RPMI7951 (cell line): Measurements from ENCODE around the gene COX8C. TPM values are rescaled to one million over a fixed set of nuclear protein-coding genes. Genes with fewer than 3 reads are reported as not detected.
"Not testable (repeated sequence)": the region's sequence is repeated elsewhere in the genome, so short reads cannot be mapped to it uniquely, and the experiment has no call there.

Experiments
- DNase-seq: peaks from one replicate; pipeline ENCODE4 v3.0.0-alpha.2; 2012; ENCODE audit warnings: low read depth
- total RNA-seq: library from RNA; depleted of rRNA; stranded (reverse); fragments of >200 nt; shearing (Covaris generic); gene quantifications from 2 replicates; pipeline ENCODE4 v1.2.3, GENCODE V29; 2014

Gene COX8C
- total RNA-seq, 1 experiment from 2014 or later, result not detected

- no peak for DNase-seq
Measured at GRCh38 chr14:93320489-93320888, 26.5 kb upstream of the COX8C start.

- DNase-seq, result no peak
Measured at GRCh38 chr14:93322929-93323599, 23.9 kb upstream of the COX8C start.

GRCh38 chr14:93323600-93324174, 23.3 kb upstream of the COX8C start:
- DNase-seq, result no peak

- no peak for DNase-seq
Measured at GRCh38 chr14:93326196-93326595, 20.8 kb upstream of the COX8C start.

- no peak for DNase-seq
Measured at GRCh38 chr14:93328546-93328945, 18.4 kb upstream of the COX8C start.

- DNase-seq, result no peak
Measured at GRCh38 chr14:93329965-93330608, 16.9 kb upstream of the COX8C start.

GRCh38 chr14:93330609-93331000, 16.4 kb upstream of the COX8C start:
- DNase-seq, result no peak

GRCh38 chr14:93331002-93331727, 15.8 kb upstream of the COX8C start:
- DNase-seq, result no peak

- DNase-seq, result no peak
Measured at GRCh38 chr14:93331728-93332396, 15.1 kb upstream of the COX8C start.

- peak; percentile 60 for DNase-seq
Measured at GRCh38 chr14:93332397-93332852, 14.6 kb upstream of the COX8C start.

- DNase-seq, result peak; percentile 91
Measured at GRCh38 chr14:93332853-93333630, 13.9 kb upstream of the COX8C start, which contains the start of gene BTBD7. BTBD7 (minus strand) TSS chr14:93333036; CDS start chr14:93296051, 36,985 bp downstream.

GRCh38 chr14:93333631-93334103, 13.3 kb upstream of the COX8C start:
- DNase-seq, result no peak

- DNase-seq, result no peak
Measured at GRCh38 chr14:93337143-93337753, 9.7 kb upstream of the COX8C start.

GRCh38 chr14:93337884-93338283, 9.1 kb upstream of the COX8C start:
- DNase-seq, result no peak

GRCh38 chr14:93343266-93343665, 3.7 kb upstream of the COX8C start:
- no peak for DNase-seq

GRCh38 chr14:93343797-93344196, 3.2 kb upstream of the COX8C start:
- no peak for DNase-seq

- no peak for DNase-seq
Measured at GRCh38 chr14:93347850-93348249, 868 bp downstream of the COX8C start.

GRCh38 chr14:93348292-93348691, 1.3 kb downstream of the COX8C start:
- DNase-seq, result no peak

GRCh38 chr14:93354873-93355272, 7.9 kb downstream of the COX8C start:
- DNase-seq, result not testable (repeated sequence)

GRCh38 chr14:93368996-93369712, 22.2 kb downstream of the COX8C start:
- no peak for DNase-seq
